Fibroblast of villous mesenchyme (primary cell): Measurements from ENCODE around the gene SMARCB1. TPM values are rescaled to one million over a fixed set of nuclear protein-coding genes. Genes with fewer than 3 reads are reported as not detected.

Experiments used
- DNase-seq: peaks from one replicate; pipeline ENCODE4 v3.0.0-alpha.2; 2010; ENCODE audit warnings: low read depth
- H3K4me3 ChIP-seq: 2 replicates; pipeline ENCODE4 v1.5.1; 2011; ENCODE audit warnings: low read depth, mild to moderate bottlenecking, low read length
- CTCF ChIP-seq: IDR thresholded peaks from 2 replicates; pipeline ENCODE4 v1.5.1; 2012; ENCODE audit warnings: low read depth, mild to moderate bottlenecking, low read length; ENCODE audit not compliant: insufficient read depth
- total RNA-seq: library from RNA; depleted of rRNA; stranded (reverse); fragments of >200 nt; gene quantifications from 2 replicates; pipeline ENCODE4 v1.2.3, GENCODE V29; 2012

Gene SMARCB1
- total RNA-seq, 1 donor: 61.7 TPM

GRCh38 chr22:23849009-23850006, 62.5 kb downstream of the SMARCB1 start:
- peak overlapping the region; percentile 7 for H3K4me3 ChIP-seq
- peak; percentile 72 for DNase-seq

DNA sequence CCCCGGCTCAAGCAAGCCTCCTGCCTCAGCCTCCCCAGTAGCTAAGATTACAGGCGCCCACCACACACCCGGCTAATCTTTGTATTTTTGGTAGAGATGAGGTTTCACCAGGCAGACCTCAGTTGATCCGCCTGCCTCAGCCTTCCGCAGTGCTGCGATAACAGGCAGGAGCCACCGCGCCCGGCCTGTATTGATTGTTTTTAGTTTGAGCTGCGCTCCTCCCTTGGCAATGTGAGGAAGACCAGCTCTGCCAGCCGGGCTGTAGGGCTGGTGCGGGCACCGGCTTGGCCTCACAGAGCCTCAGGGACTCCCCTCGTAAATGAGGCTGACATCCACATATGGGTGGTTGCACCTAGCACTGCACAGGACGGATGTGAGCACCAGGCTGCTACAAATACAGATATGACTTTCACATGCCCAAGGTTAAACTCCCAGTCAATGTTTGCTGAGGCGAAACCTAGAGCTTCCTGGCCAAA, 63.4 kb downstream of the SMARCB1 start:
- no peak for TF ChIP-seq CTCF
- DNase-seq: no peak

More at GRCh38 chr22:23849009-23850006, 62.5 kb downstream of the SMARCB1 start:
- peak; percentile 94 for TF ChIP-seq CTCF

GRCh38 chr22:23856721-23857605, 70.2 kb downstream of the SMARCB1 start:
- DNase-seq: peak; percentile 40
- TF ChIP-seq CTCF: no peak
- peak overlapping the region; percentile 75 for H3K4me3 ChIP-seq

More for the DNA sequence above, 63.4 kb downstream of the SMARCB1 start:
- H3K4me3 ChIP-seq: no peak overlapping the region

GRCh38 chr22:23857606-23858483, 71.1 kb downstream of the SMARCB1 start, which contains the start of gene SLC2A11:
Gene SLC2A11 (plus strand): TSS chr22:23857875. CDS start chr22:23858000, 125 bp downstream.
- peak; percentile 97 for DNase-seq
- peak within 1 kb of the TSS; percentile 75 for H3K4me3 ChIP-seq

GRCh38 chr22:23858484-23858815, 71.7 kb downstream of the SMARCB1 start:
- TF ChIP-seq CTCF: no peak
- DNase-seq: no peak
- H3K4me3 ChIP-seq: peak overlapping the region; percentile 75

More at GRCh38 chr22:23857606-23858483, 71.1 kb downstream of the SMARCB1 start, which contains the start of gene SLC2A11:
- peak; percentile 16 for TF ChIP-seq CTCF
